Measurements from ENCODE around the gene IFITM5. TPM values are rescaled to one million over a fixed set of nuclear protein-coding genes. Genes with fewer than 3 reads are reported as not detected.
A peak's percentile ranks its signal among the peaks of the same experiment; 100 is the strongest.

IFITM5 gene
- total and polyA plus RNA-seq, 7 donors, result not detected

DNA sequence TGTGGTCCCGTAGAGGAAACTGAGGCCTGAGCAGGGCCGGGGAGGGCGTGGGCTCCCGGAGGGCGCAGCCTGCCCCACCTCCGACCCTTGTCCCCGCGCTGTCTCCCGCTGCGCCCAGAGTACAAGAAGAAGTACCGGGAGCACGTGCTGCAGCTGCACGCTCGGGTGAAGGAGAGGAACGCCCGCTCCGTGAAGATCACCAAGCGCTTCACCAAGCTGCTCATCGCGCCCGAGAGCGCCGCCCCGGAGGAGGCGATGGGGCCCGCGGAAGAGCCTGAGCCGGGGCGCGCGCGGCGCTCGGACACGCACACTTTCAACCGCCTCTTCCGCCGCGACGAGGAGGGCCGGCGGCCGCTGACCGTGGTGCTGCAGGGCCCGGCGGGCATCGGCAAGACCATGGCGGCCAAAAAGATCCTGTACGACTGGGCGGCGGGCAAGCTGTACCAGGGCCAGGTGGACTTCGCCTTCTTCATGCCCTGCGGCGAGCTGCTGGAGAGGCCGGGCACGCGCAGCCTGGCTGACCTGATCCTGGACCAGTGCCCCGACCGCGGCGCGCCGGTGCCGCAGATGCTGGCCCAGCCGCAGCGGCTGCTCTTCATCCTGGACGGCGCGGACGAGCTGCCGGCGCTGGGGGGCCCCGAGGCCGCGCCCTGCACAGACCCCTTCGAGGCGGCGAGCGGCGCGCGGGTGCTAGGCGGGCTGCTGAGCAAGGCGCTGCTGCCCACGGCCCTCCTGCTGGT lies 19.2 kb downstream of the IFITM5 start:
- peaks cover 46 to 76% (median 62%) of the 10 kb centered on the region in 3 donors for H3K27me3 ChIP-seq
- H3K9me3 ChIP-seq, result no peaks in the 10 kb centered on the region
- H3K27ac ChIP-seq, result no peak overlapping the region
- no peaks in the 10 kb centered on the region for H3K36me3 ChIP-seq
- WGBS, 2 donors, result 1 to 3% methylated on average over 85 of the region's 85 CpGs
- H3K4me3 ChIP-seq, result peak overlapping the region in 3 of 4 donors; percentile 7 to 32 (median 22)
- TF ChIP-seq POLR2AphosphoS5 (IDR thresholded peaks at IDR 0.05) (no peak), EP300 (IDR thresholded peaks at IDR 0.05) (no peak), POLR2A (IDR thresholded peaks at IDR 0.05) (no peak)
- TF ChIP-seq, protein P1, sequence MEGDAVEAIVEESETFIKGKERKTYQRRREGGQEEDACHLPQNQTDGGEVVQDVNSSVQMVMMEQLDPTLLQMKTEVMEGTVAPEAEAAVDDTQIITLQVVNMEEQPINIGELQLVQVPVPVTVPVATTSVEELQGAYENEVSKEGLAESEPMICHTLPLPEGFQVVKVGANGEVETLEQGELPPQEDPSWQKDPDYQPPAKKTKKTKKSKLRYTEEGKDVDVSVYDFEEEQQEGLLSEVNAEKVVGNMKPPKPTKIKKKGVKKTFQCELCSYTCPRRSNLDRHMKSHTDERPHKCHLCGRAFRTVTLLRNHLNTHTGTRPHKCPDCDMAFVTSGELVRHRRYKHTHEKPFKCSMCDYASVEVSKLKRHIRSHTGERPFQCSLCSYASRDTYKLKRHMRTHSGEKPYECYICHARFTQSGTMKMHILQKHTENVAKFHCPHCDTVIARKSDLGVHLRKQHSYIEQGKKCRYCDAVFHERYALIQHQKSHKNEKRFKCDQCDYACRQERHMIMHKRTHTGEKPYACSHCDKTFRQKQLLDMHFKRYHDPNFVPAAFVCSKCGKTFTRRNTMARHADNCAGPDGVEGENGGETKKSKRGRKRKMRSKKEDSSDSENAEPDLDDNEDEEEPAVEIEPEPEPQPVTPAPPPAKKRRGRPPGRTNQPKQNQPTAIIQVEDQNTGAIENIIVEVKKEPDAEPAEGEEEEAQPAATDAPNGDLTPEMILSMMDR (IDR thresholded peaks at IDR 0.05), result no peak
- intact Hi-C loops (cut with DNase I), result no loop called here
- H3K4me1 ChIP-seq, result peaks cover 0 to 31% (median 26%) of the 10 kb centered on the region in 4 donors
- peak; percentile 63 for DNase-seq

DNA sequence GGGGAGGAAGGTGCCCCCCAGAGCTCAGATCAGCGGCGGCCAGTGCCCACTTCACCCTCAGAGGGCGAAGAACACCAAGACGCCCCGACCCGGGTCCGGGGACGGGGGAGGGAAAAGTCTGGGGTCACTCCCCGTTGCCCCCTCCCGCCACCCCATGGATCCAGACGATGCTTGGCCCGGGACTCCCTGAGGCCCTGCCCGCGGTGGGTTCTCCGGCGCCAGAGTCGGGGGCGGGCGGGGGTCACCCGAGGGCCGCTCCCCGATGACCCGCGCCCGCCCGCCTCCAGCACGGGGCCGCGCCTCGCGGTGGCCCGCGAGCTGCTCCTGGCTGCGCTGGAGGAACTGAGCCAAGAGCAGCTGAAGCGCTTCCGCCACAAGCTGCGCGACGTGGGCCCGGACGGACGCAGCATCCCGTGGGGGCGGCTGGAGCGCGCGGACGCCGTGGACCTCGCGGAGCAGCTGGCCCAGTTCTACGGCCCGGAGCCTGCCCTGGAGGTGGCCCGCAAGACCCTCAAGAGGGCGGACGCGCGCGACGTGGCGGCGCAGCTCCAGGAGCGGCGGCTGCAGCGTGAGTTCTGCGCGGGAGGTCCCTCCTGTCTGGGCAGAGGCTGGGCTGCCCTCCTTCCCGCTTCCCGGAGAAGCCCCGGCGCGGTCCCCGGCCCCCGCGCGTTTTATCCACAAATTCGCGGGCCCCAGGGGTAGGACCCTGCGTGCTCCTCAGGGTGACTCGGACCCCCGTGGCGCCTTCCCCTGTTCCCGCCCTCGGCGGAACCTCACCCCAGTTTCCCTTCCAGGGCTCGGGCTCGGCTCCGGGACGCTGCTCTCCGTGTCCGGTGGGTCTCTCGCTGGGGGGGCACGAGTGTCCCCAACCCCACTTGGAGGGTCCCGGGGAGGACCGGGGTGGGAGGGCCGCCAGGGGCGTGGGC lies 20.0 kb downstream of the IFITM5 start:
- 7 to 16% methylated on average over 97 of the region's 97 CpGs for WGBS, 2 donors
- intact Hi-C loops (cut with DNase I), result no loop called here
- Histone ChIP-seq H3K4me1 (peaks cover 0 to 31% (median 26%) of the 10 kb centered on the region in 4 donors), H3K36me3 (no peaks in the 10 kb centered on the region), H3K27me3 (peaks cover 42 to 68% (median 57%) of the 10 kb centered on the region in 3 donors), H3K4me3 (peak overlapping the region in 3 of 4 donors; percentile 7 to 32 (median 22)), H3K9me3 (no peaks in the 10 kb centered on the region), H3K27ac (no peak overlapping the region)
- peak; percentile 58 for DNase-seq
- TF ChIP-seq, protein P1 (IDR thresholded peaks at IDR 0.05), result no peak
- TF ChIP-seq EP300 (IDR thresholded peaks at IDR 0.05) (no peak), POLR2AphosphoS5 (IDR thresholded peaks at IDR 0.05) (no peak), POLR2A (IDR thresholded peaks at IDR 0.05) (no peak)

DNA sequence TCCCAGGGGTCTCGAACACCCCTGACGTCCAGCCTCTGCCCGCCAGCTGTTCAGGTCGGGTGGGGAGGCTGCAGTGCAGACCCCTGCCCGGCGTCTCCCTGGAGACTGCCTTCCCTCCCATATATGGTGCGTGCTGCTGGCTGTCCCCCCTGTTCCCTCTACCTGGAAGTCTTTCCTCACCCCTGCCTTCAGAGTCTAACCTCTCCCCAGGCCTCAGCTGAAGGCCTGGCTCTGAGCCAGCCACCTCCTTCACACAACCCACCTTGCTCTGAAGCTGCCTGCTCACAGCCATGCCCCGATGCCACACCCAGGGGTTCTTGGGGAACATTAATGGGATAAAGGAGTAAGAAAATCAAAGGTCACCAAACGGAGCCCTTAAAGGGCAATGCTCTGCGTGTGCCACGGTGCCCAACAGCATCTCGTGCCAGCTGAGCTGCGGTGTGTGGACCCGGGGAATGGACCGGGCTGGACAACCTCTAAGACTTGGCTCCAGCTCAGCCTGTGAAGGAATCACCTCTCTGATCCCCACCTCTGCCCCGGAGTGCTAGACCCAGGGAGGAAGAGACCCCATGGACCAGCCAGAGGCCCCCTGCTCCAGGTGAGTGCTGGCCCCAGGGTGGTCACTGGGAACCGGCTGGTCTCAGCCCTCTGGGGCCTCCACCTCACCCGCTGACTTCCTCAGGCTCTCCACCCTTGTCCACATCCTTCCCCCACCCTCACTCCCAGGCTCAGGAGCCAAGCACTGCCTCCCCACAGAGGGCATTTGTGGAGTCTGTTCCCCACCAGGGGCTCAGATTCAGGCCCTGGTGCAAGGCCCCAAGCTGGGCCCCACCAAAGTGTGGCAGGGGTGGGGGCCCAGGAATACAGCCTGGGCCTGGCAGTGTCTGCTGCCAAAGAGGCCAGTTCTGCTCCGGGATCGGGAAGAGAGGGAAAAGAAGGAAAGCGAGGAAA lies 21.1 kb downstream of the IFITM5 start, which contains the start of gene NLRP6:
Gene NLRP6, plus strand, starts transcription at position 407 of the 951 bp plus-strand sequence. Its CDS starts 163 bp downstream, at position 570.
- no peaks in the 10 kb centered on the region for H3K9me3 ChIP-seq
- H3K36me3 ChIP-seq, result no peaks in the 10 kb centered on the region
- TF ChIP-seq EP300 (IDR thresholded peaks at IDR 0.05), result no peak
- TF ChIP-seq, protein P1 (IDR thresholded peaks at IDR 0.05), result no peak
- no peak for TF ChIP-seq POLR2AphosphoS5 (IDR thresholded peaks at IDR 0.05)
- no peak for TF ChIP-seq POLR2A (IDR thresholded peaks at IDR 0.05)
- 50 to 72% methylated on average over 21 of the region's 21 CpGs for WGBS, 2 donors
- peak within 1 kb of the TSS in 3 of 4 donors; percentile 7 to 32 (median 22) for H3K4me3 ChIP-seq
- peaks cover 40 to 58% (median 51%) of the 10 kb centered on the region in 3 donors for H3K27me3 ChIP-seq
- intact Hi-C loops (cut with DNase I), result no loop called here
- DNase-seq, result peak; percentile 57
- no peak within 1 kb of the TSS for H3K27ac ChIP-seq
- peaks cover 0 to 31% (median 26%) of the 10 kb centered on the region in 4 donors for H3K4me1 ChIP-seq

DNA sequence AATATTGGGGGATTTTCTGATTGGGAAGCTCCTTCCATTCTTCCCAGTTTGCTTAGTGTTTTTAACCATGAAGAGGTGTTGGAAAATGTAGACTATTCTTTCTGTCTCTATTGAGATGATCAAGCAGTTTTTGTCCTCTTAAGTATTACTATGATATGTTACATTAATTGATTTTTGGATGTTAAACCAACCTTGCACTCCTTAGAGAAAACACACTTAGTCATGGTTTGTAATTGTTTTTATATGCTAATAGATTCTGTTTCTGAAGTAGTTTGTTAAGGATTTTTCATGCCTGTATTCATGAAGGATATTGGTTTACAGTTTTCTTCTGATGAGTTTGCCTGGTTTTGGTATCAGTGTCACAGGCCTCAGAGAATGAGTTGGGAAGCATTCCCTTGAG lies 23.1 kb downstream of the IFITM5 start:
- intact Hi-C loops (cut with DNase I), result no loop called here
- Histone ChIP-seq H3K4me3 (no peak overlapping the region), H3K36me3 (no peaks in the 10 kb centered on the region), H3K9me3 (no peaks in the 10 kb centered on the region), H3K4me1 (peaks cover 0 to 26% (median 23%) of the 10 kb centered on the region in 4 donors), H3K27me3 (peaks cover 31 to 42% (median 32%) of the 10 kb centered on the region in 3 donors), H3K27ac (no peak overlapping the region)
- no peak for TF ChIP-seq POLR2AphosphoS5 (IDR thresholded peaks at IDR 0.05)
- TF ChIP-seq, protein P1 (IDR thresholded peaks at IDR 0.05), result no peak
- no peak for TF ChIP-seq EP300 (IDR thresholded peaks at IDR 0.05)
- no peak for TF ChIP-seq POLR2A (IDR thresholded peaks at IDR 0.05)
- DNase-seq, result no peak

Data from sigmoid colon (tissue), 7 donors.